H9 (cell line): ENCODE measurements around the gene CUL4A. TPM values are rescaled to one million over a fixed set of nuclear protein-coding genes. Genes with fewer than 3 reads are reported as not detected.
A peak's percentile ranks its signal among the peaks of the same experiment; 100 is the strongest.

Experiments
- DNase-seq: peaks from one replicate; pipeline ENCODE4 v3.0.0-alpha.2; 2017
- H2AFZ ChIP-seq: one replicate; pipeline ENCODE4 v1.6.1; 2013; ENCODE audit warnings: mild to moderate bottlenecking, low read length, control low read depth, moderate library complexity
- H2AK5ac ChIP-seq: 2 replicates; pipeline ENCODE4 v1.6.1; 2013; ENCODE audit warnings: low read length, control low read depth, mixed read lengths; ENCODE audit not compliant: insufficient read length
- H2BK120ac ChIP-seq: one replicate; pipeline ENCODE4 v1.6.1; 2013; ENCODE audit warnings: low read depth, mild to moderate bottlenecking, low read length, control low read depth, inconsistent platforms; ENCODE audit not compliant: poor library complexity, severe bottlenecking
- H2BK12ac ChIP-seq: 2 replicates; pipeline ENCODE4 v1.6.1; 2013; ENCODE audit warnings: low read length, control low read depth, mixed read lengths, low read depth; ENCODE audit not compliant: insufficient read length
- H2BK15ac ChIP-seq: 2 replicates; pipeline ENCODE4 v1.6.1; 2013; ENCODE audit warnings: low read depth, low read length, control low read depth
- H2BK20ac ChIP-seq: one replicate; pipeline ENCODE4 v1.6.1; 2013; ENCODE audit warnings: low read depth, mild to moderate bottlenecking, low read length, control low read depth, inconsistent platforms; ENCODE audit not compliant: poor library complexity, severe bottlenecking
- H2BK5ac ChIP-seq: 2 replicates; pipeline ENCODE4 v1.6.1; 2013; ENCODE audit warnings: low read length, control low read depth, mixed read lengths; ENCODE audit not compliant: insufficient read length
- H3K14ac ChIP-seq: 2 replicates; pipeline ENCODE4 v1.6.1; 2013; ENCODE audit warnings: low read length, control low read depth; ENCODE audit not compliant: insufficient read depth
- H3K18ac ChIP-seq: 2 replicates; pipeline ENCODE4 v1.6.1; 2013; ENCODE audit warnings: low read depth, mild to moderate bottlenecking, mixed read lengths, low read length, control low read depth; ENCODE audit not compliant: insufficient read length
- H3K23ac ChIP-seq: 2 replicates; pipeline ENCODE4 v1.6.1; 2013; ENCODE audit warnings: low read length, control low read depth, mixed read lengths, low read depth; ENCODE audit not compliant: insufficient read length
- H3K23me2 ChIP-seq: 2 replicates; pipeline ENCODE4 v1.6.1; 2013; ENCODE audit warnings: low read depth, mild to moderate bottlenecking, mixed read lengths, low read length, control low read depth; ENCODE audit not compliant: insufficient read length, poor library complexity, severe bottlenecking
- H3K27ac ChIP-seq: 2 replicates; pipeline ENCODE4 v1.5.1; 2013; ENCODE audit warnings: low read length, control low read depth, mixed read lengths, low read depth; ENCODE audit not compliant: insufficient read length
- H3K27me3 ChIP-seq: 2 replicates; pipeline ENCODE4 v1.6.1; 2013; ENCODE audit warnings: low read length, control low read depth, inconsistent platforms; ENCODE audit not compliant: insufficient read depth
- H3K4ac ChIP-seq: 2 replicates; pipeline ENCODE4 v1.6.1; 2013; ENCODE audit warnings: low read depth, mild to moderate bottlenecking, control low read depth, inconsistent platforms, low read length, moderate library complexity
- H3K4me1 ChIP-seq: 2 replicates; pipeline ENCODE4 v1.6.1; 2013; ENCODE audit warnings: low read length, control low read depth, inconsistent platforms; ENCODE audit not compliant: insufficient read depth
- H3K4me2 ChIP-seq: 2 replicates; pipeline ENCODE4 v1.6.1; 2013; ENCODE audit warnings: low read length, control low read depth, mixed read lengths; ENCODE audit not compliant: insufficient read length, insufficient read depth
- H3K56ac ChIP-seq: 2 replicates; pipeline ENCODE4 v1.6.1; 2013; ENCODE audit warnings: low read depth, mild to moderate bottlenecking, mixed read lengths, low read length, control low read depth; ENCODE audit not compliant: insufficient read length
- H3K79me1 ChIP-seq: 2 replicates; pipeline ENCODE4 v1.6.1; 2013; ENCODE audit warnings: low read depth, mild to moderate bottlenecking, moderate library complexity, low read length, control low read depth, inconsistent platforms; ENCODE audit not compliant: insufficient read depth, poor library complexity, severe bottlenecking
- H3K79me2 ChIP-seq: 2 replicates; pipeline ENCODE4 v1.6.1; 2013; ENCODE audit warnings: low read length, control low read depth, inconsistent platforms; ENCODE audit not compliant: insufficient read depth
- H3K9ac ChIP-seq: 2 replicates; pipeline ENCODE4 v1.6.1; 2013; ENCODE audit warnings: low read length, control low read depth, mixed read lengths; ENCODE audit not compliant: insufficient read length; ENCODE audit errors: extremely low read depth
- H3K9me3 ChIP-seq: one replicate; pipeline ENCODE4 v1.6.1; 2013; ENCODE audit warnings: low read depth, low read length, inconsistent platforms; ENCODE audit not compliant: control insufficient read depth
- H3T11ph ChIP-seq: one replicate; pipeline ENCODE4 v1.6.1; 2013; ENCODE audit warnings: mild to moderate bottlenecking, low read length, control low read depth, inconsistent platforms
- H4K20me1 ChIP-seq: one replicate; pipeline ENCODE4 v1.6.1; 2013; ENCODE audit not compliant: control insufficient read depth, insufficient read length, insufficient read depth
- H4K5ac ChIP-seq: 2 replicates; pipeline ENCODE4 v1.6.1; 2013; ENCODE audit warnings: low read depth, mild to moderate bottlenecking, mixed read lengths, low read length, control low read depth; ENCODE audit not compliant: insufficient read length
- H4K8ac ChIP-seq: replicated peaks from 2 replicates; pipeline ENCODE4 v1.6.1; 2013; ENCODE audit warnings: low read length, control low read depth, mixed read lengths, low read depth; ENCODE audit not compliant: insufficient read length
- H4K91ac ChIP-seq: 2 replicates; pipeline ENCODE4 v1.6.1; 2013; ENCODE audit warnings: low read depth, mild to moderate bottlenecking, moderate library complexity, mixed read lengths, low read length, control low read depth; ENCODE audit not compliant: insufficient read length
- H3K27ac Mint-ChIP-seq, 3 experiments: 2 replicates in 2 of 3; 3 replicates in 1 of 3; pipeline ENCODE4 v1.8.0; 2020 to 2021; ENCODE audit warnings: mixed read lengths in 3 of 3, mild to moderate bottlenecking in 1 of 3, moderate library complexity in 1 of 3
- H3K27me3 Mint-ChIP-seq: 2 replicates; pipeline ENCODE4 v1.8.0; 2021; ENCODE audit warnings: low read depth, mild to moderate bottlenecking, moderate library complexity, mixed read lengths
- H3K36me3 Mint-ChIP-seq, 3 experiments: 2 replicates in 2 of 3; 3 replicates in 1 of 3; pipeline ENCODE4 v1.8.0; 2020 to 2021; ENCODE audit warnings: low read depth in 3 of 3, mixed read lengths in 3 of 3; ENCODE audit not compliant: insufficient read depth in 1 of 3
- H3K4me1 Mint-ChIP-seq, 2 experiments: 2 replicates each; pipeline ENCODE4 v1.8.0; 2020; ENCODE audit warnings: mixed read lengths in 2 of 2
- H3K4me3 Mint-ChIP-seq, 2 experiments: 2 replicates in 1 of 2; 3 replicates in 1 of 2; pipeline ENCODE4 v1.8.0; 2020 to 2021; ENCODE audit warnings: mild to moderate bottlenecking in 2 of 2, mixed read lengths in 2 of 2, moderate library complexity in 1 of 2
- H3K9me3 Mint-ChIP-seq, 2 experiments: 2 replicates in 1 of 2; 3 replicates in 1 of 2; pipeline ENCODE4 v1.8.0; 2020; ENCODE audit warnings: mild to moderate bottlenecking in 2 of 2, mixed read lengths in 2 of 2, moderate library complexity in 1 of 2
- CTCF ChIP-seq: fragments of 200-600 bp; sonication (generic); conservative IDR thresholded peaks from 3 replicates; pipeline ENCODE4 v1.8.0; 2021; ENCODE audit warnings: antibody characterized with exemption, mild to moderate bottlenecking
- WGBS: extraction: QIAGEN DNeasy Blood & Tissue Kit; methylation state at CpG from one replicate; pipeline ENCODE4 v1.1.7; 2013; ENCODE audit warnings: missing lambda C conversion rate, low lambda C conversion rate, mixed read lengths; ENCODE audit not compliant: insufficient read length; ENCODE audit errors: extremely low coverage; 5-methylcytosine and 5-hydroxymethylcytosine counted together
- total RNA-seq: library from RNA; stranded (reverse); gene quantifications from 2 replicates; pipeline ENCODE4 v1.2.1, GENCODE V29; 2021

Gene CUL4A
- total RNA-seq, 1 experiment from 2014 or later: 97.9 TPM

- H3K9me3 Mint-ChIP-seq: no peaks in the 10 kb centered on the region
- H3K4me2 ChIP-seq: no peak overlapping the region
- no peak overlapping the region for H2AK5ac ChIP-seq
- WGBS: no CpG with 5 or more reads among the region's 6 CpGs
- H3K23me2 ChIP-seq: no peaks in the 10 kb centered on the region
- no peak overlapping the region for H2BK15ac ChIP-seq
- no peaks in the 10 kb centered on the region for H3K27me3 ChIP-seq
- no peak overlapping the region for H2BK5ac ChIP-seq
- H3K4me3 Mint-ChIP-seq: no peak overlapping the region
- H3K14ac ChIP-seq: no peak overlapping the region
- H3K79me2 ChIP-seq: no peaks in the 10 kb centered on the region
- no peak overlapping the region for H3K9ac ChIP-seq
- H3K4ac ChIP-seq: no peak overlapping the region
- no peak overlapping the region for H2BK120ac ChIP-seq
- peaks cover 51 to 98% (median 83%) of the 10 kb centered on the region in 3 experiments; a peak in 6 of 7 replicates for H3K36me3 Mint-ChIP-seq
- no peak overlapping the region for H4K8ac ChIP-seq
- H3K27me3 Mint-ChIP-seq: no peaks in the 10 kb centered on the region
- H3K23ac ChIP-seq: no peak overlapping the region
- H2AFZ ChIP-seq: no peak overlapping the region
- no peaks in the 10 kb centered on the region for H3K9me3 ChIP-seq
- peaks cover 3% of the 10 kb centered on the region; the same call in 1 of the 2 replicates for H3K4me1 ChIP-seq
- no peaks in the 10 kb centered on the region for H3K79me1 ChIP-seq
- DNase-seq: no peak
- peak overlapping the region; percentile 49 to 77 (median 68); a peak in 5 of 7 replicates for H3K27ac Mint-ChIP-seq
- no peak overlapping the region for H4K91ac ChIP-seq
- no peak overlapping the region for H2BK20ac ChIP-seq
- TF ChIP-seq CTCF: no peak
- no peak overlapping the region for H4K5ac ChIP-seq
- H3K4me1 Mint-ChIP-seq: peaks cover 18 to 19% of the 10 kb centered on the region in 2 experiments
- H3K56ac ChIP-seq: no peak overlapping the region
- no peak overlapping the region for H2BK12ac ChIP-seq
- H3T11ph ChIP-seq: no peak overlapping the region
- no peaks in the 10 kb centered on the region for H4K20me1 ChIP-seq
- H3K27ac ChIP-seq: peak overlapping the region; percentile 8
- no peak overlapping the region for H3K18ac ChIP-seq
Observed at GRCh38 chr13:113243847-113244246, 34.4 kb downstream of the CUL4A start.
